G401.6 (cell line): ENCODE results near the gene TMEM40.
"Not testable (repeated sequence)": the region's sequence is repeated elsewhere in the genome, so short reads cannot be mapped to it uniquely, and the experiment has no call there.

ENCODE experiments used
- FAIRE-seq: peaks from 2 replicates; lab custom pipeline; 2012; peaks lifted over from hg19 to GRCh38; lab: Jason Lieb, UNC

TMEM40 gene

DNA sequence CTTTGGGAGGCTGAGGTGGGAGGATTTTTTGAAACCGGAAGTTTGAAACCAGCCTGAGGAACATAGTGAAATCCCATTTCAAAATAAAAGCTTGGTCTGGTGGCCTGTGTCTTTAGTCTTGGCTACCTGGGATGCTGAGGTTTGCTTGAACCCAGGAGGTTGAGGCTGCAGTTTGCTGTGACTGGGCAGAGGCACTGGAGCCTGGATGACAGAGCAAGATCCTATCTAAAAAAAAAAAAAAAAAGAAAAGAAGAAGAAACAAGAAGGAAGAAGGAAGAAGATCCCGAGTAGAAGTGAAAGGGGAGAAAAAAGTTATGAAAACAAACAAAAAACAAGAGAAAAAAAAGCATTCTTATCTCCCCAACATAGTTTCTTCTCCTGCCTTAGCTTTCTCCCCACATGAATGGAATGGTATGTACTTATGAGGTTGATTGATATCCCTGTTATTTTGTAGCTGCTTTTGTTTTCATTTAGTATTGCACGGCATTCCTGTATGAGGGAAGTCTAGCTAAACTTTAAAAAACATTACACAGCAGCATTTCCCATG, 42.4 kb downstream of the TMEM40 start:
- no peak for FAIRE-seq

- FAIRE-seq = no peak
Measured at GRCh38 chr3:12714278-12714677, 44.8 kb downstream of the TMEM40 start.

GRCh38 chr3:12710062-12710461, 49.0 kb downstream of the TMEM40 start:
- FAIRE-seq = no peak

- FAIRE-seq = no peak
Measured at GRCh38 chr3:12709334-12709733, 49.7 kb downstream of the TMEM40 start.

- FAIRE-seq = no peak
Measured at GRCh38 chr3:12708584-12709192, 50.4 kb downstream of the TMEM40 start.

- no peak for FAIRE-seq
Measured at GRCh38 chr3:12707449-12707848, 51.6 kb downstream of the TMEM40 start.

DNA sequence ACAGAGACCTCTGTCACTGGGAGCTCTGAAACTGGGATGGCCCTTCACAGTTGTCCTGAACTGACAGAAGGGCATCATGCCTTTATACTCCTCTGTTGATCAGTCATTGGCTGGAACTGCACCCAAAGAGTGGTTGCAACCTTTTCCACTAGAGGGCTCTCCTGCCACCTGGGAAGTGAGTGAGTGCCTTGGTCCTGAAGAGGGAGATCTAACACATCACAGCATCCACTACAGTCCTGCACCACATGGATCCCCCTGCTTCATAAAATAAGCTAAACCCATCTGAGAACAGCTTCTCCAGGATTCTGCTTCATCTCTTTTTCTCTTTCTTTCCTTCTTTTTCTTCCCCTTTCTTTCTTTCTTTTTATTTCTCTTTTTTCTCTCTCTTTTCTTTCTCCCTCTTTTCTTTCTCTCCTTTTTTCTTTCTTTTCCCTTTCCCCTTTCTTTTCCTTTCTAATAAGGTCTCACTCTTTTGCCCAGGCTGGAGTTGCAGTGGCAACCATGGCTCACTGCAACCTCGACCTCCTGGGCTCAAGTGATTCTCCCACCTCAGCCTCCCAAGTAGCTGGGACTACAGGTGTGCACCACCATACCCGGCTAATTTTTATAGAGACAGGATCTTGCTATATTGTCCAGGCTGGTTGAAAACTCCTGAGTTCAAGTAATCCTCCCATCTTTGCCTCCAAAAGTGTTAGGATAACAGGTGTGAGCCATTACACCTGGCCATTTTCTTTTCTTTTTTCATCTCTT, 52.4 kb downstream of the TMEM40 start:
- peak; percentile 15 for FAIRE-seq

GRCh38 chr3:12705981-12706380, 53.1 kb downstream of the TMEM40 start:
- no peak for FAIRE-seq

DNA sequence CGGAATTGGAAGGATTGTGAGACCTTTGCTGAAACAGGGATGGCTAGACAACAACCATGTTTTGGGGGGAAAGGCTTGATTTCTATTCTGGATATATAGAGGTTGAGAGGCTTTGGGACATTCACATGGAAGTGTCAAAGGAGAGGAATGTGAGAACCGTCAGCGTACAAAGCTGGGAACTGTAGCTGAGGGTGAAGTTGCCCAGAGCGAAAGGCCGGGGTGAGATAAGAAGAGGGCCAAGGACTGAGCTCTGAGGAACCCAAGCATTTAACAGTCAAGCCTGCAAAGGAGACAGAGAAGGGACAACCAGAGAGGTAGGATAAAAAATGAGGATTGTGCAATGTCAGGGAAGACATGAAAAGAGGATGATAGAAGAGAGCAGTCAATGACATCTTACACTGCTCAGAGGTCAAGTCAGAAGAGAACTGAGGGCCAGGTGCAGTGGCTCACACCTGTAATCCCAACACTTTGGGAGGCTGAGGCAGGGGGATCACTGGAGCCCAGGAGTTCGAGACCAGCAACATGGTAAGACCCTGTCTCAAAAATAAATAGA, 53.6 kb downstream of the TMEM40 start:
- FAIRE-seq = no peak

GRCh38 chr3:12702501-12702900, 56.6 kb downstream of the TMEM40 start:
- FAIRE-seq = no peak

DNA sequence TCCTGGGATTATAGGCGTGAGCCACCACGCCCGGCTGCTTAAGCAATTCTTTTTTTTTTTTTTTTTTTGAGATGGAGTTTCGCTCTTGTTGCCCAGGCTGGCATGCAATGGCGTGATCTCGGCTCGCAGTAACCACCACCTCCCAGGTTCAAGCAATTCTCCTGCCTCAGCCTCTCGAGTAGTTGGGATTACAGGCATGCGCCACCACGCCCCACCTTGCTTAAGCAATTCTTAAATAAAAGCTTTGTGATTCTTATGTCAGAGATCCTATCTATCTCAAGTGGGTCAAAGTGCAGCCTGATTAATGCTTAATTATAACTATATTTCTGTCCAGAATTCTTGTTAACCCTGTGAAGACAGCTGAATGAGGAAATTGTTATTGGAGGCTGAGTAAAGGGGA, 57.5 kb downstream of the TMEM40 start:
- not testable (repeated sequence) for FAIRE-seq

DNA sequence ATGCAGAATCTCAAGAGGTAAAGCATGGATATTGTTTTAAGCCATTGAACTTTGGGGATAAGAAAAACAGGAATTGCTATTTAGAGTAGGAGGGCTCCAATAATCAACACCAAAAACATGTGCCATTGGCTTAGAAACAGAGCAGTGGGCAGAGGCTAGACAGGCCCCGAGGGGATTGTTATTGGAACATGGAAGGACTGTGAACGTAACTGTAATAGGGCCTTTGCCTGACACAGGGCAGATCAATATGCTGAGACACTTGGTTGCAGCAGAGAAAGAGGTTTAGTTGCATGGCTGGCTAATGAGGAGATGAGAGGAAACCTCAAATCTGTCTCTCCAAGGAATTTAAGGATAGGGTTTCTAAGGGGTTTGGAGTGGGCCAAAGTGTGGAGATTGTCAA, 58.3 kb downstream of the TMEM40 start:
- FAIRE-seq = no peak

GRCh38 chr3:12695916-12696315, 63.1 kb downstream of the TMEM40 start:
- no peak for FAIRE-seq

- FAIRE-seq = no peak
Measured at GRCh38 chr3:12695112-12695511, 63.9 kb downstream of the TMEM40 start.

GRCh38 chr3:12692444-12692843, 66.6 kb downstream of the TMEM40 start:
- no peak for FAIRE-seq

- FAIRE-seq = no peak
Measured at GRCh38 chr3:12689997-12690711, 68.9 kb downstream of the TMEM40 start.

DNA sequence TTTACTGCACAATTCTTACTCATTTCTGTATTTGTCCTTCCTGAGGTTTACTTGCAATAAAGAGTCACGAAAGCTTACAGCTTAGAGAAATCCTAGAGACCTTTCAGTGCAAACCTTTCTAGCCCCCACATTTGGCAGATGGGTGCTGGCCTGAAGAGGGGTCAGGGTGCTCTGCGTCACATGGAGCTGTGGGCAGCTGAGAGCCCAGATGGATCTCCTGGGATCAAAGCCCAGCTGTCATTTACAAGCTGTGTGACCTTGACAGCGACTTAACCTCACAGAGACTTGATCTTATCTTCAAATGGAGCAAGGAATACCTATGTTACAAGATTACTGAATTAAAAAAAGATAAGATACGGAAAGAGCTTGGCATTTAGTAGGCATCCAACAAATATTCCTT, 71.1 kb downstream of the TMEM40 start:
- no peak for FAIRE-seq

GRCh38 chr3:12686096-12686495, 73.0 kb downstream of the TMEM40 start:
- FAIRE-seq = no peak
